HEK293 (cell line): Measurements from ENCODE around the gene FSTL4.

ENCODE experiments used
- CTCF ChIA-PET: fragments of 350-600 bp; formaldehyde crosslinking; extraction: SDS; loops from one replicate; lab custom pipeline; 2021; ENCODE audit warnings: antibody characterized with exemption; lab: Yijun Ruan, JAX
- POLR2A ChIA-PET: fragments of 300-600 bp; formaldehyde crosslinking; extraction: SDS; loops from one replicate; lab custom pipeline; 2020; ENCODE audit warnings: antibody characterized with exemption, inconsistent platforms; lab: Yijun Ruan, JAX
- H3K27ac ChIP-seq: fragments of 200-500 bp; sonication (Bioruptor generic); 2 replicates; pipeline ENCODE4 v1.5.1; 2014; ENCODE audit warnings: low read depth, low read length, control low read depth, inconsistent platforms; ENCODE audit errors: extremely low read depth
- H3K36me3 ChIP-seq, 2 experiments: fragments of 200-500 bp in 1 of 2; sonication (Bioruptor generic) in 1 of 2; 1 replicate in 1 of 2; 2 replicates in 1 of 2; pipeline ENCODE4 v1.5.1; 2014 to 2017; ENCODE audit warnings: inconsistent platforms in 2 of 2, low read length in 2 of 2; ENCODE audit not compliant: control insufficient read depth in 2 of 2, insufficient read depth in 1 of 2
- H3K4me1 ChIP-seq: fragments of 200-500 bp; sonication (Bioruptor generic); 2 replicates; pipeline ENCODE4 v1.5.1; 2014; ENCODE audit warnings: mild to moderate bottlenecking, low read length, inconsistent platforms; ENCODE audit not compliant: control insufficient read depth, insufficient read depth
- H3K4me3 ChIP-seq: 2 replicates; pipeline ENCODE4 v1.5.1; 2011; ENCODE audit warnings: low read depth, mild to moderate bottlenecking, control low read depth, low read length, moderate library complexity
- H3K9me3 ChIP-seq: fragments of 200-500 bp; sonication (Bioruptor generic); 2 replicates; pipeline ENCODE4 v1.5.1; 2014; ENCODE audit warnings: low read depth, low read length, inconsistent platforms; ENCODE audit not compliant: control insufficient read depth, insufficient read depth
- CTCF ChIP-seq: fragments of 450-650 bp; formaldehyde crosslinking; IDR thresholded peaks from 2 replicates; pipeline ENCODE4 v1.5.1; 2016; ENCODE audit warnings: missing biosample characterization, missing genetic modification characterization
- GLIS1 ChIP-seq: fragments of 450-650 bp; formaldehyde crosslinking; IDR thresholded peaks from 2 replicates; pipeline ENCODE4 v1.5.1; 2016; ENCODE audit warnings: missing biosample characterization, missing genetic modification characterization
- KLF16 ChIP-seq: fragments of 450-650 bp; formaldehyde crosslinking; IDR thresholded peaks from 2 replicates; pipeline ENCODE4 v1.5.1; 2017; ENCODE audit warnings: missing biosample characterization, missing genetic modification characterization
- KLF9 ChIP-seq: fragments of 450-650 bp; formaldehyde crosslinking; IDR thresholded peaks from 2 replicates; pipeline ENCODE4 v1.5.1; 2016; ENCODE audit warnings: missing biosample characterization, missing genetic modification characterization, low read depth
- PRDM10 ChIP-seq: fragments of 450-650 bp; formaldehyde crosslinking; IDR thresholded peaks from 2 replicates; pipeline ENCODE4 v1.5.1; 2016; ENCODE audit warnings: missing biosample characterization, missing genetic modification characterization
- SALL2 ChIP-seq: fragments of 450-650 bp; formaldehyde crosslinking; IDR thresholded peaks from 2 replicates; pipeline ENCODE4 v1.5.0; 2017; ENCODE audit warnings: missing biosample characterization, mild to moderate bottlenecking, missing genetic modification characterization, borderline replicate concordance
- SCRT1 ChIP-seq: fragments of 450-650 bp; formaldehyde crosslinking; IDR thresholded peaks from 2 replicates; pipeline ENCODE4 v1.5.1; 2016; ENCODE audit warnings: missing biosample characterization, missing genetic modification characterization, borderline replicate concordance
- SCRT2 ChIP-seq: fragments of 450-650 bp; formaldehyde crosslinking; IDR thresholded peaks from 2 replicates; pipeline ENCODE4 v1.5.1; 2016; ENCODE audit warnings: missing biosample characterization, missing genetic modification characterization
- ZBTB1 ChIP-seq: fragments of 450-650 bp; formaldehyde crosslinking; IDR thresholded peaks from 2 replicates; pipeline ENCODE4 v1.5.1; 2016; ENCODE audit warnings: missing biosample characterization, missing genetic modification characterization
- ZBTB21 ChIP-seq: fragments of 450-650 bp; formaldehyde crosslinking; IDR thresholded peaks from 2 replicates; pipeline ENCODE4 v1.5.1; 2017; ENCODE audit warnings: missing biosample characterization, missing genetic modification characterization
- ZNF132 ChIP-seq: fragments of 450-650 bp; formaldehyde crosslinking; IDR thresholded peaks from 2 replicates; pipeline ENCODE4 v1.5.1; 2017; ENCODE audit warnings: missing biosample characterization, missing genetic modification characterization, borderline replicate concordance
- ZNF157 ChIP-seq: fragments of 450-650 bp; formaldehyde crosslinking; IDR thresholded peaks from 2 replicates; pipeline ENCODE4 v1.5.1; 2016; ENCODE audit warnings: missing biosample characterization, missing genetic modification characterization
- ZNF292 ChIP-seq: fragments of 450-650 bp; formaldehyde crosslinking; IDR thresholded peaks from 2 replicates; pipeline ENCODE4 v1.5.1; 2016; ENCODE audit warnings: low read depth, missing biosample characterization, missing genetic modification characterization, borderline replicate concordance
- ZNF366 ChIP-seq: fragments of 450-650 bp; formaldehyde crosslinking; conservative IDR thresholded peaks from 2 replicates; pipeline ENCODE4 v1.5.1; 2016; ENCODE audit warnings: missing biosample characterization, missing genetic modification characterization
- ZNF423 ChIP-seq: fragments of 450-650 bp; formaldehyde crosslinking; IDR thresholded peaks from 2 replicates; pipeline ENCODE4 v1.5.1; 2016; ENCODE audit warnings: missing biosample characterization, missing genetic modification characterization
- ZNF510 ChIP-seq: fragments of 450-650 bp; formaldehyde crosslinking; IDR thresholded peaks from 2 replicates; pipeline ENCODE4 v1.5.1; 2018; ENCODE audit warnings: mild to moderate bottlenecking, missing genetic modification characterization, missing biosample characterization; ENCODE audit not compliant: insufficient replicate concordance
- ZNF513 ChIP-seq: fragments of 450-650 bp; IDR thresholded peaks from 2 replicates; pipeline ENCODE4 v1.5.1; 2018; ENCODE audit warnings: missing biosample characterization, missing genetic modification characterization
- ZNF514 ChIP-seq: fragments of 450-650 bp; formaldehyde crosslinking; IDR thresholded peaks from 2 replicates; pipeline ENCODE4 v1.5.1; 2016; ENCODE audit warnings: missing biosample characterization, missing genetic modification characterization
- ZNF518A ChIP-seq: fragments of 450-650 bp; formaldehyde crosslinking; conservative IDR thresholded peaks from 2 replicates; pipeline ENCODE4 v1.5.1; 2016; ENCODE audit warnings: low read depth, missing biosample characterization, missing genetic modification characterization
- ZNF596 ChIP-seq: fragments of 450-650 bp; IDR thresholded peaks from 2 replicates; pipeline ENCODE4 v1.5.0; 2018; ENCODE audit warnings: missing biosample characterization, mild to moderate bottlenecking, missing genetic modification characterization, moderate library complexity
- ZNF626 ChIP-seq: fragments of 450-650 bp; sonication (Bioruptor Pico); formaldehyde crosslinking; IDR thresholded peaks from 2 replicates; pipeline ENCODE4 v1.5.1; 2018; ENCODE audit warnings: missing biosample characterization, missing genetic modification characterization, inconsistent platforms
- ZNF654 ChIP-seq: fragments of 450-650 bp; formaldehyde crosslinking; IDR thresholded peaks from 2 replicates; pipeline ENCODE4 v1.5.1; 2016; ENCODE audit warnings: low read depth, missing biosample characterization, missing genetic modification characterization
- ZNF707 ChIP-seq: fragments of 450-650 bp; formaldehyde crosslinking; IDR thresholded peaks from 2 replicates; pipeline ENCODE4 v1.5.1; 2016; ENCODE audit warnings: missing biosample characterization, missing genetic modification characterization
- ZNF791 ChIP-seq: fragments of 450-650 bp; formaldehyde crosslinking; IDR thresholded peaks from 2 replicates; pipeline ENCODE4 v1.5.1; 2016; ENCODE audit warnings: missing biosample characterization, missing genetic modification characterization
- ZNF837 ChIP-seq: fragments of 450-650 bp; formaldehyde crosslinking; IDR thresholded peaks from 2 replicates; pipeline ENCODE4 v1.5.1; 2016; ENCODE audit warnings: missing biosample characterization, missing genetic modification characterization

The FSTL4 gene

GRCh38 chr5:133266966-133267365 is 345.4 kb downstream of the FSTL4 start:
- ChIA-PET CTCF (interaction anchor here (1.3 kb wide), 1 partner anchor 19 kb away, joined by 3 read pairs; no protein-coding TSS in a partner anchor), POLR2A (no interaction called here)
- Histone ChIP-seq H3K36me3 (no peaks in the 10 kb centered on the region), H3K27ac (no peak overlapping the region), H3K4me3 (no peak overlapping the region), H3K9me3 (no peaks in the 10 kb centered on the region), H3K4me1 (no peaks in the 10 kb centered on the region)
- no peak for TF ChIP-seq PRDM10
- peak; percentile 85 for TF ChIP-seq SCRT2 (tag by site-specific recombination)
- TF ChIP-seq SCRT1 (tag by site-specific recombination), result peak; percentile 69; the same call in 1 of the 2 replicates
- no peak for TF ChIP-seq CTCF (tag by site-specific recombination)
- no peak for TF ChIP-seq GLIS1
- TF ChIP-seq ZNF626 (tag by site-specific recombination), result no peak
- no peak for TF ChIP-seq KLF16 (tag by site-specific recombination)
- TF ChIP-seq ZNF292, result no peak

- no peaks in the 10 kb centered on the region for H3K9me3 ChIP-seq
- no peaks in the 10 kb centered on the region for H3K36me3 ChIP-seq
- ChIA-PET POLR2A (no interaction called here), CTCF (interaction anchor here (0.6 kb wide), 1 partner anchor 737 kb away, joined by 3 read pairs; no protein-coding TSS in a partner anchor)
- TF ChIP-seq ZBTB1 (tag by site-specific recombination) (no peak), ZNF423 (tag by site-specific recombination) (no peak), ZNF707 (no peak), ZNF596 (no peak), ZNF518A (tag by site-specific recombination) (no peak), ZNF510 (tag by site-specific recombination) (no peak), KLF9 (tag by site-specific recombination) (no peak), ZNF654 (tag by site-specific recombination) (no peak), ZNF132 (tag by site-specific recombination) (no peak), ZNF791 (tag by site-specific recombination) (no peak), ZBTB21 (no peak), ZNF837 (no peak), ZNF513 (tag by site-specific recombination) (no peak), ZNF514 (no peak), SALL2 (tag by site-specific recombination) (no peak), ZNF366 (no peak), ZNF157 (tag by site-specific recombination) (no peak)
- H3K4me1 ChIP-seq, result no peaks in the 10 kb centered on the region
- no peak overlapping the region for H3K27ac ChIP-seq
- H3K4me3 ChIP-seq, result no peak overlapping the region
Observed at GRCh38 chr5:133266527-133266878, 345.8 kb downstream of the FSTL4 start.
